SK-N-SH treated with all-trans-retinoic acid at 6 μM for 48 hours (cell line): ENCODE results near the gene NUP210.

Source experiments
- ATAC-seq: fragments of 200-7000 bp; cut with Tn5 transposase; 3 replicates; pipeline ENCODE4 v1.9.1; 2020; ENCODE audit warnings: mild to moderate bottlenecking, moderate library complexity
- ARNTL ChIP-seq: fragments of 450-650 bp; formaldehyde crosslinking; IDR thresholded peaks from 2 replicates; pipeline ENCODE4 v1.5.0; 2020; ENCODE audit warnings: low read depth, mild to moderate bottlenecking, moderate library complexity, borderline replicate concordance
- BACH2 ChIP-seq: fragments of 250-450 bp; sonication (Bioruptor Pico); IDR thresholded peaks from 2 replicates; pipeline ENCODE4 v1.9.0; 2021; ENCODE audit warnings: mild to moderate bottlenecking, borderline replicate concordance
- ESRRG ChIP-seq: fragments of 250-450 bp; sonication (Bioruptor Pico); IDR thresholded peaks from 2 replicates; pipeline ENCODE4 v1.6.1; 2021; ENCODE audit warnings: mild to moderate bottlenecking
- GLIS3 ChIP-seq: fragments of 250-450 bp; sonication (Bioruptor Pico); IDR thresholded peaks from 2 replicates; pipeline ENCODE4 v1.5.0; 2020; ENCODE audit warnings: mild to moderate bottlenecking, moderate library complexity
- ISL1 ChIP-seq: fragments of 250-450 bp; sonication (Bioruptor Pico); IDR thresholded peaks from 2 replicates; pipeline ENCODE4 v2.1.2; 2022; ENCODE audit warnings: mild to moderate bottlenecking, moderate library complexity
- OSR1 ChIP-seq: fragments of 250-450 bp; sonication (Bioruptor Pico); IDR thresholded peaks from 2 replicates; pipeline ENCODE4 v1.8.0; 2022; ENCODE audit warnings: moderate library complexity, mild to moderate bottlenecking, inconsistent platforms
- POU6F1 ChIP-seq: fragments of 250-450 bp; sonication (Bioruptor Pico); IDR thresholded peaks from 2 replicates; pipeline ENCODE4 v1.8.0; 2021; ENCODE audit warnings: low read depth, mild to moderate bottlenecking, moderate library complexity, borderline replicate concordance
- PPARA ChIP-seq: fragments of 250-450 bp; sonication (Bioruptor Pico); IDR thresholded peaks from 2 replicates; pipeline ENCODE4 v1.5.0; 2020; ENCODE audit warnings: mild to moderate bottlenecking, borderline replicate concordance
- RARB ChIP-seq: fragments of 250-450 bp; sonication (Bioruptor Pico); IDR thresholded peaks from 2 replicates; pipeline ENCODE4 v1.8.0; 2021; ENCODE audit warnings: mild to moderate bottlenecking, moderate library complexity
- SNAI2 ChIP-seq: fragments of 250-450 bp; sonication (Bioruptor Pico); IDR thresholded peaks from 2 replicates; pipeline ENCODE4 v1.5.0; 2020; ENCODE audit warnings: mild to moderate bottlenecking, moderate library complexity
- TCF4 ChIP-seq: fragments of 250-450 bp; sonication (Bioruptor Pico); IDR thresholded peaks from 2 replicates; pipeline ENCODE4 v1.8.0; 2021; ENCODE audit warnings: mild to moderate bottlenecking, moderate library complexity, borderline replicate concordance
- TOX ChIP-seq: fragments of 250-450 bp; sonication (Bioruptor Pico); IDR thresholded peaks from 2 replicates; pipeline ENCODE4 v1.8.0; 2021; ENCODE audit warnings: mild to moderate bottlenecking, moderate library complexity, borderline replicate concordance
- ZC3H10 ChIP-seq: fragments of 250-450 bp; sonication (Bioruptor Pico); IDR thresholded peaks from 2 replicates; pipeline ENCODE4 v1.5.1; 2021; ENCODE audit warnings: mild to moderate bottlenecking, moderate library complexity
- ZFP3 ChIP-seq: fragments of 250-450 bp; sonication (Bioruptor Pico); IDR thresholded peaks from 2 replicates; pipeline ENCODE4 v1.5.0; 2020; ENCODE audit warnings: mild to moderate bottlenecking, moderate library complexity
- ZFP30 ChIP-seq: fragments of 450-650 bp; formaldehyde crosslinking; IDR thresholded peaks from 2 replicates; pipeline ENCODE4 v1.5.0; 2022; ENCODE audit warnings: mild to moderate bottlenecking, moderate library complexity
- ZNF565 ChIP-seq: fragments of 450-650 bp; formaldehyde crosslinking; conservative IDR thresholded peaks from 2 replicates; pipeline ENCODE4 v1.5.0; 2020; ENCODE audit warnings: low read depth, mild to moderate bottlenecking, moderate library complexity
- ZNF70 ChIP-seq: fragments of 450-650 bp; formaldehyde crosslinking; IDR thresholded peaks from 2 replicates; pipeline ENCODE4 v1.5.0; 2020; ENCODE audit warnings: mild to moderate bottlenecking, moderate library complexity
- ZNF8 ChIP-seq: fragments of 450-650 bp; formaldehyde crosslinking; IDR thresholded peaks from 2 replicates; pipeline ENCODE4 v1.5.0; 2020; ENCODE audit warnings: mild to moderate bottlenecking, moderate library complexity
- TF ChIP-seq, protein P1 (sequence below): fragments of 250-450 bp; sonication (Bioruptor Pico); IDR thresholded peaks from 2 replicates; pipeline ENCODE4 v1.8.0; 2020; ENCODE audit warnings: mild to moderate bottlenecking, moderate library complexity, borderline replicate concordance
- TF ChIP-seq, protein P2 (sequence below): fragments of 250-450 bp; sonication (Bioruptor Pico); IDR thresholded peaks from 2 replicates; pipeline ENCODE4 v1.5.1; 2021; ENCODE audit warnings: mild to moderate bottlenecking, moderate library complexity

The NUP210 gene

GRCh38 chr3:13368834-13369233, 51.3 kb downstream of the NUP210 start:
- no peak for TF ChIP-seq GLIS3 (CRISPR knock-in tag)
- no peak for TF ChIP-seq PPARA
- TF ChIP-seq BACH2: no peak
- no peak for TF ChIP-seq TCF4 (CRISPR knock-in tag)
- TF ChIP-seq, protein P1, sequence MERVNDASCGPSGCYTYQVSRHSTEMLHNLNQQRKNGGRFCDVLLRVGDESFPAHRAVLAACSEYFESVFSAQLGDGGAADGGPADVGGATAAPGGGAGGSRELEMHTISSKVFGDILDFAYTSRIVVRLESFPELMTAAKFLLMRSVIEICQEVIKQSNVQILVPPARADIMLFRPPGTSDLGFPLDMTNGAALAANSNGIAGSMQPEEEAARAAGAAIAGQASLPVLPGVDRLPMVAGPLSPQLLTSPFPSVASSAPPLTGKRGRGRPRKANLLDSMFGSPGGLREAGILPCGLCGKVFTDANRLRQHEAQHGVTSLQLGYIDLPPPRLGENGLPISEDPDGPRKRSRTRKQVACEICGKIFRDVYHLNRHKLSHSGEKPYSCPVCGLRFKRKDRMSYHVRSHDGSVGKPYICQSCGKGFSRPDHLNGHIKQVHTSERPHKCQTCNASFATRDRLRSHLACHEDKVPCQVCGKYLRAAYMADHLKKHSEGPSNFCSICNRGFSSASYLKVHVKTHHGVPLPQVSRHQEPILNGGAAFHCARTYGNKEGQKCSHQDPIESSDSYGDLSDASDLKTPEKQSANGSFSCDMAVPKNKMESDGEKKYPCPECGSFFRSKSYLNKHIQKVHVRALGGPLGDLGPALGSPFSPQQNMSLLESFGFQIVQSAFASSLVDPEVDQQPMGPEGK (CRISPR knock-in tag): no peak
- no peak for ATAC-seq

GRCh38 chr3:13367728-13368127, 52.4 kb downstream of the NUP210 start:
- TF ChIP-seq TOX (CRISPR knock-in tag) (no peak), ZNF8 (CRISPR knock-in tag) (no peak), POU6F1 (CRISPR knock-in tag) (no peak), ARNTL (CRISPR knock-in tag) (no peak), ZNF565 (no peak), ESRRG (CRISPR knock-in tag) (no peak), ZFP3 (no peak), OSR1 (no peak), RARB (no peak), SNAI2 (CRISPR knock-in tag) (no peak), ZNF70 (CRISPR knock-in tag) (no peak), ZFP30 (no peak), ISL1 (CRISPR knock-in tag) (no peak), TCF4 (CRISPR knock-in tag) (no peak), BACH2 (no peak), PPARA (no peak), ZC3H10 (CRISPR knock-in tag) (no peak)
- TF ChIP-seq, protein P1 (CRISPR knock-in tag): no peak
- TF ChIP-seq, protein P2, sequence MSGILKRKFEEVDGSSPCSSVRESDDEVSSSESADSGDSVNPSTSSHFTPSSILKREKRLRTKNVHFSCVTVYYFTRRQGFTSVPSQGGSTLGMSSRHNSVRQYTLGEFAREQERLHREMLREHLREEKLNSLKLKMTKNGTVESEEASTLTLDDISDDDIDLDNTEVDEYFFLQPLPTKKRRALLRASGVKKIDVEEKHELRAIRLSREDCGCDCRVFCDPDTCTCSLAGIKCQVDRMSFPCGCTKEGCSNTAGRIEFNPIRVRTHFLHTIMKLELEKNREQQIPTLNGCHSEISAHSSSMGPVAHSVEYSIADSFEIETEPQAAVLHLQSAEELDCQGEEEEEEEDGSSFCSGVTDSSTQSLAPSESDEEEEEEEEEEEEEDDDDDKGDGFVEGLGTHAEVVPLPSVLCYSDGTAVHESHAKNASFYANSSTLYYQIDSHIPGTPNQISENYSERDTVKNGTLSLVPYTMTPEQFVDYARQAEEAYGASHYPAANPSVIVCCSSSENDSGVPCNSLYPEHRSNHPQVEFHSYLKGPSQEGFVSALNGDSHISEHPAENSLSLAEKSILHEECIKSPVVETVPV: no peak
- no peak for ATAC-seq

GRCh38 chr3:13365390-13366379, 54.4 kb downstream of the NUP210 start:
- TF ChIP-seq ARNTL (CRISPR knock-in tag) (no peak), ZFP30 (no peak), ZC3H10 (CRISPR knock-in tag) (no peak), ISL1 (CRISPR knock-in tag) (no peak)
- TF ChIP-seq, protein P2: no peak
- ATAC-seq: no peak
